ENCODE results near the gene INTS4. TPM values are rescaled to one million over a fixed set of nuclear protein-coding genes. Genes with fewer than 3 reads are reported as not detected.
"Not testable (repeated sequence)": the region's sequence is repeated elsewhere in the genome, so short reads cannot be mapped to it uniquely, and the experiment has no call there.

INTS4 gene
- 10 to 100 TPM; 39.3 to 44.7 (median 42.7) TPM for polyA plus RNA-seq (ENCODE audit: insufficient read length in 3 of 3)

GRCh38 chr11:77994434-77995362 lies at the start of gene INTS4:
INTS4 (minus strand) TSS chr11:77994668; CDS start chr11:77994643, 25 bp downstream.
- peak; percentile 97 to 99 (median 98) for DNase-seq (ENCODE audit: low read depth in 3 of 3, low spot score in 2 of 3)

GRCh38 chr11:78041843-78042440 lies 47.5 kb upstream of the INTS4 start:
- no peak for DNase-seq (ENCODE audit: low read depth in 3 of 3, low spot score in 2 of 3)

DNA sequence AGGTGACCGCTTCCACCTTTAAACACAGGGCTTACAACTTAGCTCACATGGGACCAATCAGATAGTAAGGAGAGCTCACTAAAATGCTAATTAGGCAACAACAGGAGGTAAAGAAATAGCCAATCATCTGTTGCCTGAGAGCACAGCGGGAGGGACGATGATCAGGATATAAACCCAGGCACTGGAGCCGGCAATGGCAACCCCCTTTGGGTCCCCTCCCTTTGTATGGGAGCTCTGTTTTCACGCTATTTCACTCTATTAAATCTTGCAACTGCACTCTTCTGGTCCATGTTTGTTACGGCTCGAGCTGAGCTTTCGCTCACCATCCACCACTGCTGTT lies 46.9 kb upstream of the INTS4 start:
- DNase-seq (ENCODE audit: low read depth in 3 of 3, low spot score in 2 of 3) = not testable (repeated sequence)

GRCh38 chr11:78040691-78041379 lies 46.4 kb upstream of the INTS4 start:
- DNase-seq (ENCODE audit: low read depth in 3 of 3, low spot score in 2 of 3) = no peak

- DNase-seq (ENCODE audit: low read depth in 3 of 3, low spot score in 2 of 3) = peak in 1 of 3 donors; percentile 44
Measured at GRCh38 chr11:78039919-78040671, 45.6 kb upstream of the INTS4 start.

DNA sequence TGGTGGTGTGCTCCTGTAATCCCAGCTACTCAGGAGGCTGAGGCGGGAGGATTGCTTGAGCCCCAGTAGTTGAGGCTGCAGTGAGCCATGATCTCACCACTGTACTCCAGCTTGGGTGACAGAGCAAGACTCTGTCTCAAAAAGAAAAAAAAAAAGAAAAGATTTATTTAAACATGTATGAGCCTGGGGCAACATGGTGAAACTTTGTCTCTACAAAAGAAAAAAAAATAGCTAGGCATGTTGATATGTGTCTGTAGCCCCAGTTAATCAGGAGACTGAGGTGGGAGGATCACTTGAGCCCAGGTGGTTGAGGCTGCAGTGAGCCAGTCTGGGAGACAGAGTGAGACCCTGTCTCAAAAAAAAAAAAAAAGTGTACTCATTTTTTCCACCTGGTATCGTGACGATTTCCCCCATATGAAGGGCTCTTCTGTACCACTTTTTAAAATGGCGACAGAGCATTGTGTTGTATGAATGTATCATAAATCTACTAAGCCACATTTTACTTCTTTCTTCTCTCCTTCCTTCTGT lies 45.0 kb upstream of the INTS4 start:
- DNase-seq (ENCODE audit: low read depth in 3 of 3, low spot score in 2 of 3) = no peak

DNA sequence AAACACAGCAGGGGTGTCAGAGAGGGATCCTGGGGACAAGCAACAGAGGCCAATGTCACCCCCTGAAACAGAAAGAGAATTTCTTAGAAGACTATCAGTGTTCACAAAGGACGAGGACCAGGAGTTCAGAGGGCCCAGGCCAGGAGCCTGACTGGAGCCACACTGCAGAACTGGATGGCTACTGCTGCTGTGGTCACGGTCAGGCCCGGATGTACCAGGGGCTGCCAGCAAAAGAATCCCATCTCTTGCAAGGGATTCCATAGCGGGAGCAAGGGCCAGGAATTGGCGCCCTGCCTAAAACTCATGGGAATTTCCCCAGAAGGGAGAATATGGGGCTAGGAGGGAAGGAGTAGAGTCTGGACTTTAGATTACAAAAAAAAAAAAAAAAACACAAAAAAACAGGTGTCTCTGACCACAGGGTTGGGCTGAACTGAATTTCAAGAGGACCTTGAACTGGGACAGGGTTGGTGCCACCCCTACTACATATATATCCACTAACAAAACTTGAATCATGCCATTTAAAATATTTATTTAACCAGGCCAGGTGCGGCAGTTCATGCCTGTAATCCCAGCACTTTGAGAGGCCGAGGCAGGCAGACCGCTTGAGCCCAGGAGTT lies 44.3 kb upstream of the INTS4 start:
- no peak for DNase-seq (ENCODE audit: low read depth in 3 of 3, low spot score in 2 of 3)

GRCh38 chr11:78037825-78038620 lies 43.6 kb upstream of the INTS4 start:
- DNase-seq (ENCODE audit: low read depth in 3 of 3, low spot score in 2 of 3) = no peak

- no peak for DNase-seq (ENCODE audit: low read depth in 3 of 3, low spot score in 2 of 3)
Measured at GRCh38 chr11:78037056-78037455, 42.6 kb upstream of the INTS4 start.

DNA sequence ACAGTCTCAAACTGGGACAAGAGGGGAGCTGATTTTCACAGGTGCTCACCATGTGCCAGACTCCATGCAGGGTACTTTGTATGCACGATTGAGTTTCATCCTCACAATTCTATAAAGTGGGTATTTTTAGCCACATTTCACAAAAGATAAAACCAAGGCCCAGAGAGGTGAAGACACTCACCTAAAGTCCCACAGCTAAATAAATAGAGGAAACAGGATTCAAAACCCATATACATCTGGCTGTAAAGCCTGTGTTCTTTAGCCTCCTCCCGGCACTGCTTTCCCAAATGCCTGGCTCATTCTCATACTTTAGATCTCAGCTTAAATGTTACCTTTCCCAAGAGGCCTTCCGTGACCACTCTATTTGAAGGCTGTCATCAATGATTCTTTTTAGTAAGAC lies 41.8 kb upstream of the INTS4 start:
- no peak for DNase-seq (ENCODE audit: low read depth in 3 of 3, low spot score in 2 of 3)

DNA sequence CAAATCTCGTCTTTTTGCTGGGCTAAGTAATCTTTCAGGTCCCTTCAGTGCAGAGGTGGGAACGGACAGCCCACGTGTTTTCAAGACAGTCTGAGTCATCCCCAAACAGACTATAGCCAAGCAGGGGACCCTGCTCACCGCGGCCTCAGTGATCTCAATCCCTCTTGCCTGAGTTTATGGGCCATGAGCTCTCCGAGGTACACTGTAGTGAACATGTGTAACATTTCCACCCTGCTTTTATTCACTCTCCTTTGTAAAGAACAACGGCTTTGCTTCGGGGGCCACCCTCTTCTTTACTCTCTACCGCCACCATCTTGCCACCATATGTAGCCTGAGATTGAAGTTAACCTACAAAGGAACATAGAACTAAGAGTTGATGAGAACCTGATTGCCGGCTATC lies 40.2 kb upstream of the INTS4 start:
- DNase-seq (ENCODE audit: low read depth in 3 of 3, low spot score in 2 of 3) = no peak

DNA sequence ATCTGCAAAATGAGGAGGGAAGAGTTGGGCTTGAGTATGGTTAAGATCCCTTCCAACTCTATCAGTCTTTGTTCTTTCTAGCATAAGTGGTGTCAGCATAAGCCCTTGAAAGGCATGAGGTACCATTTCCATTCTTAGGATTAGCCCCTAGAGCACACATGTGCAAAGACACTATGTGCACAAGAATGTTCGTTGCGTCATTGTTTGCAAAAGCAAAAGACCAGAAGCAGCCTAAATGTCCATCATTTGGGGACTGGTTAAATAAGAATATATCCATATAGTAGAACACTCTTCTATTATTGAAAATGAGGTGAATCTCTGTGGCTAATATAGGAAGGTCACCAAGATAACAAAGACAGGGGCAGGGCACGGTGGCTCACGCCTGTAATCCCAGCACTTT lies 38.6 kb upstream of the INTS4 start:
- DNase-seq (ENCODE audit: low read depth in 3 of 3, low spot score in 2 of 3) = no peak

DNA sequence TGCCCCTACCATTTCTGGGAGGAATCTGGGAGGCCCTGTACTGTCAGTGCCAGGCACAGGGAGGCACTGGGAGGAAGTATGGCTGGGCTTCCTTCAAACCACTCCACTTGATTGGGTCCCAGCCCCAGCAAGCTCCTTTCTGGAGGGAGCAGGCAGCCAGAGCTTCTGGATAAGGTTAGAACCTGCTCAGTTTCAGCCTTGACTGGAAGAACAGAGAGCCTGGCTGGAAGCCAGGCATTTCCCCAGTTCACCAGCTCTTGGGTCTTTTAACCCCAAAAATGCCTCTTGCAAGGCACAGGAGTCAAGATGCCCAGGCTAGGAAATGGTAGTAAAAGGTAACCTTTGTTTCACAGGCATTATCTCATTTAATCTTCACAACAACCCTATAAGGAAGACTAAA lies 37.6 kb upstream of the INTS4 start:
- no peak for DNase-seq (ENCODE audit: low read depth in 3 of 3, low spot score in 2 of 3)

DNA sequence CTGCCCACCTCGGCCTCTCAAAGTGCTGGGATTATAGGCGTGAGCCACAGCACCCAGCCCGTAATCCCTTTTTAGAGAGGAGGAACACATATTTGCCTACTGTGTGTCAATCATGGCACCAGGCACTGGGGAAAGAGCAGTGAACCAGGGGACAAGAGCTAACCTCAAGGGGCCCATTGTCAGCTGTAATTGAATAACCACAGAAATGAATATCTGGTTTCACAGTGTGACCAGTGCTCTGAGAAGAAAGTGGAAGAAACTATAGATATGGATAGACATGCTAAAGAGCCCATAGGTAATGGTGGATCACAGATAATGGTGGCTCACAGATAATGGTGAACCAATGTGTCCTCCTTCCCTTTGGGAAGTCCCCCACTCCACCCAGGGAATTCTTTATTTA lies 37.2 kb upstream of the INTS4 start:
- DNase-seq (ENCODE audit: low read depth in 3 of 3, low spot score in 2 of 3) = no peak

DNA sequence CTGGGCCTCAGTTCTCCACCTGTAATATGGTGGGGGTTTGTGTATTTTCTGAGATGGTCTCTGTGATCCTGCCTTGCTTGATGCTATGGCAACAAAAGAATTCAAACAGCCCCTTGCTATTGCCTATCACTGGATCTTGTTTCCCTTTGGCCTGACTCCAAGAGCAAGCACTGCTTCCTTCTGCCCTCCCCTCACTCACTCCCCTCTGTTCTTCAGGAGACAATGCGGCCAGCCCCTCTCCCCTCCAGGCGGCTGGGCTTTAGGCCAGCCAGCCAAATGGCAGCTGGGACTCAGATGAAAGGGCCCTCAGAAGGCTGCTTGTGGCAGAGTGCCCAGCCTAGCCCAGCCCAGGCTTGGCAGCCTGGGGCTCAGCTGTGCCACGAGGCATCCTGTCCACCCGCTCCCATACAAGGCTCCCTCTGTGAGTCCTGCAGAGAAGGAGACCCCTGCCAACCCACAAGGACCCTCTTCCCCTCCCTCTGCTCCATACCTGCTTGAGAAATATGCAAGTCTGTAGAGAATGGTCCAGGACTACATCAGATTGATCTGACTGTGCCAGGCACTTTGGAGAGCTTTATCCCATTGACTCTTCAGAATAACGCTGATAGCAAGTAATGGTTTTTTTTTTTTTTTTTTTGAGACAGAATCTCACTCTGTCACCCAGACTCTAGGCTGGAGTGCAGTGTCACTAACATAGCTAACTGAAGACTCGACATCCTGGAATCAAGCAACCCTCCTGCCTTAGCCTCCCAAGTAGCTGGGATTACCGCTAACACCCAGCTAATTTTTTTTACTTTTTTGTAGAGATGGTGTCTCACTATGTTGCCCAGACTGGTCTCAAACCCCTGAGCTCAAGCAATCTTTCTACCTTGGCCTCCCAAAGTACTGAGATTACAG lies 36.2 kb upstream of the INTS4 start:
- peak in 2 of 3 donors; percentile 78 for DNase-seq (ENCODE audit: low read depth in 3 of 3, low spot score in 2 of 3)

DNA sequence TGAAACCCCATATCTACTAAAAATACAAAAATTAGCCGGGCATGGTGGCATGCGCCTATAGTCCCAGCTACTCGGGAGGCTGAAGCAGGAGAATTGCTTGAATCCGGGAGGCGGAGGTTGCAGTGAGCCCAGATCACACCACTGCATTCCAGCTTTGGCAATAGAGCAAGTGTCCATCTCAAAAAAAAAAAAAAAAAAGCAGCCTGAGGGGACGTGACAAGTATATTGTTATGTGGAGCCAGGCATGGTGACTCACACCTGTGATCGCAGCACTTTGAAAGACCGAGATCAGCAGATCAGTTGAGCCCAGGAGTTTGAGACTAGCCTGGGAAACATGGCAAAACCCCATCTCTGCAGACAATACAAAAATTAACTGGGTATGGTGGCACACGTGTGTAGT lies 34.0 kb upstream of the INTS4 start:
- DNase-seq (ENCODE audit: low read depth in 3 of 3, low spot score in 2 of 3) = not testable (repeated sequence)

DNA sequence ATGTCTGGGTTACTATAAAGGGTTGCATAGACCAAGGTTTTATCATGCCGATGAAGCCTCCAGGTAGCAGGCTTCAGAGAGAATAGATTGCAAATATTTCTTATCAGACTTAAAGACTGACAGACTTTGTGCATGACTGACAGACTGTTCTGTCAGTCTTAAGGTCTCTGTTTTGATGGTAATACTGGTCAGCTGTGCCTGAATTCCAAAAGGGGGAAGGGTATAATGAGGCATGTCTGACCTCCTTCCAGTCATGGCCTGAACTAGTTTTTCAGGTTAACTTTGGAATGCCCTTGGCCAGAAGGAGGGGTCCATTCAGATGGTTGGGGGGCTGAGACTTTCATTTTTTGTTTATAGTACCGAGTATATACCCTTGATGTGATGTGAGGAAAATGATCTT lies 33.3 kb upstream of the INTS4 start:
- no peak for DNase-seq (ENCODE audit: low read depth in 3 of 3, low spot score in 2 of 3)

- no peak for DNase-seq (ENCODE audit: low read depth in 3 of 3, low spot score in 2 of 3)
Measured at GRCh38 chr11:78025378-78025777, 30.9 kb upstream of the INTS4 start.

All from right renal cortex interstitium (tissue), 3 donors.